K562 (cell line): ENCODE results near the gene DUS1L. TPM values are rescaled to one million over a fixed set of nuclear protein-coding genes. Genes with fewer than 3 reads are reported as not detected.

Experiments used
- ATF1 ChIP-seq, 2 experiments: fragments of 450-650 bp in 1 of 2; IDR thresholded peaks; 2 replicates each; pipeline ENCODE4 v1.6.1; 2016; ENCODE audit warnings: missing compliant biosample characterization in 1 of 2, missing genetic modification characterization in 1 of 2
- ETS2 ChIP-seq: IDR thresholded peaks from 2 replicates; pipeline ENCODE4 v1.6.1; 2016; ENCODE audit warnings: borderline replicate concordance, missing genetic modification characterization, mild to moderate bottlenecking, moderate library complexity, missing compliant biosample characterization; ENCODE audit not compliant: poor library complexity, severe bottlenecking
- EZH2 ChIP-seq: IDR thresholded peaks from 2 replicates; pipeline ENCODE4 v1.6.1; 2012; ENCODE audit warnings: low read depth, mild to moderate bottlenecking, inconsistent platforms, low read length, borderline replicate concordance
- HEY1 ChIP-seq: fragments of 250-450 bp; sonication (Bioruptor Pico); IDR thresholded peaks from 2 replicates; pipeline ENCODE4 v1.5.0; 2020; ENCODE audit warnings: mild to moderate bottlenecking, moderate library complexity, borderline replicate concordance
- ILK ChIP-seq: fragments of 450-650 bp; IDR thresholded peaks from 2 replicates; pipeline ENCODE4 v1.6.1; 2016; ENCODE audit warnings: missing genetic modification characterization, low read depth, mild to moderate bottlenecking, missing compliant biosample characterization, moderate library complexity, borderline replicate concordance
- MIER1 ChIP-seq: fragments of 450-650 bp; IDR thresholded peaks from 2 replicates; pipeline ENCODE4 v1.6.1; 2016; ENCODE audit warnings: antibody characterized with exemption, mild to moderate bottlenecking, low read depth
- NCOA1 ChIP-seq: fragments of 450-650 bp; IDR thresholded peaks from 2 replicates; pipeline ENCODE4 v1.6.1; 2016; ENCODE audit warnings: low read depth
- NCOR1 ChIP-seq: fragments of 450-650 bp; IDR thresholded peaks from 2 replicates; pipeline ENCODE4 v1.6.1; 2016; ENCODE audit warnings: mild to moderate bottlenecking, moderate library complexity
- RBM22 ChIP-seq: fragments of 200-400 bp; formaldehyde crosslinking; IDR thresholded peaks from 2 replicates; pipeline ENCODE4 v1.6.1; 2018; ENCODE audit warnings: low read length, low read depth; ENCODE audit not compliant: poor library complexity, severe bottlenecking
- SMARCB1 ChIP-seq: IDR thresholded peaks from 2 replicates; pipeline ENCODE4 v1.6.1; 2011; ENCODE audit warnings: improper control_type of control experiment, low read depth; ENCODE audit not compliant: insufficient read length
- TAF1 ChIP-seq: IDR thresholded peaks from 2 replicates; pipeline ENCODE4 v1.6.1; 2011; ENCODE audit warnings: mild to moderate bottlenecking, low read length, moderate library complexity; ENCODE audit not compliant: insufficient read depth, control insufficient read depth, severe bottlenecking; ENCODE audit errors: extremely low read depth
- TGIF2 ChIP-seq: sonication (generic); formaldehyde crosslinking; IDR thresholded peaks from 2 replicates; pipeline ENCODE4 v1.8.1; 2022; ENCODE audit warnings: mild to moderate bottlenecking, missing genetic modification reagents, moderate library complexity
- ZNF785 ChIP-seq: fragments of 250-450 bp; sonication (Bioruptor Pico); IDR thresholded peaks from 2 replicates; pipeline ENCODE4 v1.4.0; 2020; ENCODE audit warnings: mild to moderate bottlenecking
- polyA plus RNA-seq, 8 experiments: library from polyadenylated mRNA; depleted of rRNA in 4 of 8; stranded (reverse) in 5 of 8; unstranded in 3 of 8; fragments of >200 nt; fragmentation: Nextera tagmentation in 2 of 8; fragmentation: Illumina TruSeq in 1 of 8; extraction: Ambion mirVana in 2 of 8; extraction: Trizol in 1 of 8; gene quantifications; 2 replicates each; pipeline versions ENCODE4 v1.2.1 to v1.2.3, GENCODE V29; 2011 to 2014; ENCODE audit warnings: inconsistent platforms in 1 of 8, missing spikeins in 1 of 8
- total RNA-seq, 7 experiments: library from RNA; depleted of rRNA in 6 of 7; stranded (reverse); fragments of >200 nt in 6 of 7; fragmentation: Illumina TruSeq in 2 of 7; extraction: Trizol in 2 of 7; gene quantifications; 2 replicates each; pipeline versions ENCODE4 v1.2.1 to v1.2.3, GENCODE V29; 2011 to 2021; ENCODE audit warnings: low replicate concordance in 1 of 7
- TF ChIP-seq, protein P1 (sequence below): fragments of 450-650 bp; formaldehyde crosslinking; IDR thresholded peaks from 2 replicates; pipeline ENCODE4 v1.4.0; 2020; ENCODE audit warnings: mild to moderate bottlenecking, moderate library complexity
- TF ChIP-seq, protein P2 (sequence below): sonication (generic); formaldehyde crosslinking; IDR thresholded peaks from 2 replicates; pipeline ENCODE4 v1.8.0; 2022; ENCODE audit warnings: missing genetic modification reagents, mild to moderate bottlenecking, moderate library complexity, borderline replicate concordance
- TF ChIP-seq, protein P3 (sequence below): fragments of 450-650 bp; IDR thresholded peaks from 2 replicates; pipeline ENCODE4 v1.6.1; 2014; ENCODE audit warnings: low read depth, mild to moderate bottlenecking, moderate library complexity, borderline replicate concordance
- TF ChIP-seq, protein P4 (sequence below): fragments of 200-800 bp; sonication (Bioruptor generic); IDR thresholded peaks from 2 replicates; pipeline ENCODE4 v1.6.1; 2017; ENCODE audit warnings: missing genetic modification characterization, missing compliant biosample characterization

Gene DUS1L
- total and polyA plus RNA-seq, 9 of the 15 experiments (the other 6 are each of a cell fraction or from before 2014, with no cell fraction given): 7.8 to 210 (median 83.9) TPM

DNA sequence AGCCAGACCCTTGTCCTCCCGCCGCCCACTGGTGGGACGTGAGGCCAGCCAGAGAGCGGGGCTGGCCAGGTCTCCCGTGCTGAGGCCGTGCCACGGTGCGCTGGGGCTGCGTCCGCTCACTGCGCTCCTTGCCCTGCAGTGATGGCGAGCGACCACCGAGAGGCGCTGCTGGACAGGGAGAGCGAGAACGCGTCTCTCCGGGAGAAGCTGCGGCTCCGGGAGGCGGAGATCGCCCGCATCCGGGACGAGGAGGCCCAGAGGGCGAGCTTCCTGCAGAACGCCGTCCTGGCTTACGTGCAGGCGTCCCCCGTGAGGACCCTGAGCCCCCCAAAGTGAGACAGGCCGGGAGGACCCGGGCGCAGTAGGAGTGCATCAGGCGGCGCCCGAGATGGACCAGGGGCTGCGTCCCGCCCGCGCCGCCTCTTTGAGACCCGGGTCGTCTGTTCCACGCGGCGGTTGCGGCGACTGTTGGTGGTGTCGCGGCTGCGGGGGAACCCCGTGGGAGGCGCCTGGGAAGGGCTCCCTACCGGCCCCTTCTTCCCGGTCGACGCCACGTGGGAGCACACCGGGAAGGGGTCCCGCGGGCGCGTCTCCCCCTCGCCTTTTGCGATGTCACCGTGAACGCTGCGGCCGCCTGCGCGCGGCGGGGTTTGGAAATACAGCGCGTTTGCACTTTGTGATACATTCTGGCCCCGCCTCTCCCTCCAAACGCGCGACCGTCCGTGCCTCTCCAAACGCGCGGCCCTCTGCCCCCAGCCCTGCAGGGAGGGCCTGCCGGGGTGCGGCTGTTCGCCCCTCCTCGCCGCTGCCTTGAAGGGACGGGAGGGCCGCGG, 34.9 kb downstream of the DUS1L start (continued):
- TF ChIP-seq ILK (tag) (no peak), NCOA1 (no peak), RBM22 (no peak), TAF1 (no peak), TGIF2 (CRISPR knock-in tag) (no peak), NCOR1 (no peak), EZH2 (no peak), ATF1 (CRISPR knock-in tag; IDR thresholded peaks at IDR 0.05) (no peak), ATF1 (tag; IDR thresholded peaks at IDR 0.05) (peak; percentile 67), ZNF785 (CRISPR knock-in tag) (no peak), MIER1 (no peak), HEY1 (CRISPR knock-in tag) (no peak), ETS2 (tag) (no peak), SMARCB1 (no peak)
- TF ChIP-seq, protein P1, sequence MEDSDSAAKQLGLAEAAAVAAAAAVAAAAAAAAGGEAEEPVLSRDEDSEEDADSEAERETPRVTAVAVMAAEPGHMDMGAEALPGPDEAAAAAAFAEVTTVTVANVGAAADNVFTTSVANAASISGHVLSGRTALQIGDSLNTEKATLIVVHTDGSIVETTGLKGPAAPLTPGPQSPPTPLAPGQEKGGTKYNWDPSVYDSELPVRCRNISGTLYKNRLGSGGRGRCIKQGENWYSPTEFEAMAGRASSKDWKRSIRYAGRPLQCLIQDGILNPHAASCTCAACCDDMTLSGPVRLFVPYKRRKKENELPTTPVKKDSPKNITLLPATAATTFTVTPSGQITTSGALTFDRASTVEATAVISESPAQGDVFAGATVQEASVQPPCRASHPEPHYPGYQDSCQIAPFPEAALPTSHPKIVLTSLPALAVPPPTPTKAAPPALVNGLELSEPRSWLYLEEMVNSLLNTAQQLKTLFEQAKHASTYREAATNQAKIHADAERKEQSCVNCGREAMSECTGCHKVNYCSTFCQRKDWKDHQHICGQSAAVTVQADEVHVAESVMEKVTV (CRISPR knock-in tag): peak; percentile 94
- TF ChIP-seq, protein P2, sequence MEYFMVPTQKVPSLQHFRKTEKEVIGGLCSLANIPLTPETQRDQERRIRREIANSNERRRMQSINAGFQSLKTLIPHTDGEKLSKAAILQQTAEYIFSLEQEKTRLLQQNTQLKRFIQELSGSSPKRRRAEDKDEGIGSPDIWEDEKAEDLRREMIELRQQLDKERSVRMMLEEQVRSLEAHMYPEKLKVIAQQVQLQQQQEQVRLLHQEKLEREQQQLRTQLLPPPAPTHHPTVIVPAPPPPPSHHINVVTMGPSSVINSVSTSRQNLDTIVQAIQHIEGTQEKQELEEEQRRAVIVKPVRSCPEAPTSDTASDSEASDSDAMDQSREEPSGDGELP: peak; percentile 59
- TF ChIP-seq, protein P3, sequence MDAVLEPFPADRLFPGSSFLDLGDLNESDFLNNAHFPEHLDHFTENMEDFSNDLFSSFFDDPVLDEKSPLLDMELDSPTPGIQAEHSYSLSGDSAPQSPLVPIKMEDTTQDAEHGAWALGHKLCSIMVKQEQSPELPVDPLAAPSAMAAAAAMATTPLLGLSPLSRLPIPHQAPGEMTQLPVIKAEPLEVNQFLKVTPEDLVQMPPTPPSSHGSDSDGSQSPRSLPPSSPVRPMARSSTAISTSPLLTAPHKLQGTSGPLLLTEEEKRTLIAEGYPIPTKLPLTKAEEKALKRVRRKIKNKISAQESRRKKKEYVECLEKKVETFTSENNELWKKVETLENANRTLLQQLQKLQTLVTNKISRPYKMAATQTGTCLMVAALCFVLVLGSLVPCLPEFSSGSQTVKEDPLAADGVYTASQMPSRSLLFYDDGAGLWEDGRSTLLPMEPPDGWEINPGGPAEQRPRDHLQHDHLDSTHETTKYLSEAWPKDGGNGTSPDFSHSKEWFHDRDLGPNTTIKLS: peak; percentile 37; the same call in 1 of the 2 replicates
- TF ChIP-seq, protein P4, sequence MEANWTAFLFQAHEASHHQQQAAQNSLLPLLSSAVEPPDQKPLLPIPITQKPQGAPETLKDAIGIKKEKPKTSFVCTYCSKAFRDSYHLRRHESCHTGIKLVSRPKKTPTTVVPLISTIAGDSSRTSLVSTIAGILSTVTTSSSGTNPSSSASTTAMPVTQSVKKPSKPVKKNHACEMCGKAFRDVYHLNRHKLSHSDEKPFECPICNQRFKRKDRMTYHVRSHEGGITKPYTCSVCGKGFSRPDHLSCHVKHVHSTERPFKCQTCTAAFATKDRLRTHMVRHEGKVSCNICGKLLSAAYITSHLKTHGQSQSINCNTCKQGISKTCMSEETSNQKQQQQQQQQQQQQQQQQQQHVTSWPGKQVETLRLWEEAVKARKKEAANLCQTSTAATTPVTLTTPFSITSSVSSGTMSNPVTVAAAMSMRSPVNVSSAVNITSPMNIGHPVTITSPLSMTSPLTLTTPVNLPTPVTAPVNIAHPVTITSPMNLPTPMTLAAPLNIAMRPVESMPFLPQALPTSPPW (CRISPR knock-in tag): no peak
